Glomerular endothelial cell (primary cell): ENCODE data around the gene KRTAP1-4. TPM values are rescaled to one million over a fixed set of nuclear protein-coding genes. Genes with fewer than 3 reads are reported as not detected.
"Not testable (repeated sequence)": the region's sequence is repeated elsewhere in the genome, so short reads cannot be mapped to it uniquely, and the experiment has no call there.

Source experiments
- DNase-seq: peaks from one replicate; pipeline ENCODE4 v3.0.0-alpha.2; 2011; ENCODE audit warnings: low read depth, low spot score; ENCODE audit errors: extremely low read depth
- total RNA-seq: library from RNA; depleted of rRNA; stranded (reverse); fragments of >200 nt; gene quantifications from 2 replicates; pipeline ENCODE4 v1.2.3, GENCODE V29; 2015

The KRTAP1-4 gene
- total RNA-seq: not detected in 2 replicates

- no peak for DNase-seq
Observed at GRCh38 chr17:41029633-41030245, at the start of gene KRTAP1-4. Gene KRTAP1-4, minus strand, starts transcription at chr17:41030195. Its CDS starts 117 bp downstream, at chr17:41030078.

GRCh38 chr17:41076788-41077187 lies 46.8 kb upstream of the KRTAP1-4 start:
- no peak for DNase-seq

- DNase-seq: no peak
Observed at GRCh38 chr17:41073676-41074075, 43.7 kb upstream of the KRTAP1-4 start.

GRCh38 chr17:41071606-41072360 lies 41.8 kb upstream of the KRTAP1-4 start:
- no peak for DNase-seq

- no peak for DNase-seq
Observed at GRCh38 chr17:41069031-41069430, 39.0 kb upstream of the KRTAP1-4 start.

- DNase-seq: no peak
Observed at GRCh38 chr17:41067281-41067680, 37.3 kb upstream of the KRTAP1-4 start.

- DNase-seq: no peak
Observed at GRCh38 chr17:41065829-41066624, 36.0 kb upstream of the KRTAP1-4 start, which contains the start of gene KRTAP2-4. Gene KRTAP2-4, minus strand, starts transcription at chr17:41065879. Its CDS starts 34 bp downstream, at chr17:41065845.

- DNase-seq: not testable (repeated sequence)
Observed at GRCh38 chr17:41065016-41065689, 35.2 kb upstream of the KRTAP1-4 start.

- no peak for DNase-seq
Observed at GRCh38 chr17:41064301-41064700, 34.3 kb upstream of the KRTAP1-4 start.

GRCh38 chr17:41063449-41063848 lies 33.5 kb upstream of the KRTAP1-4 start:
- DNase-seq: no peak

GRCh38 chr17:41061964-41062363 lies 32.0 kb upstream of the KRTAP1-4 start:
- DNase-seq: no peak

- DNase-seq: no peak
Observed at GRCh38 chr17:41060052-41060604, 30.1 kb upstream of the KRTAP1-4 start, which contains the start of gene KRTAP2-3. Gene KRTAP2-3, minus strand, starts transcription at chr17:41060114. Its CDS starts 64 bp downstream, at chr17:41060050.

- not testable (repeated sequence) for DNase-seq
Observed at GRCh38 chr17:41059276-41060051, 29.5 kb upstream of the KRTAP1-4 start.

- no peak for DNase-seq
Observed at GRCh38 chr17:41058741-41059140, 28.7 kb upstream of the KRTAP1-4 start.

- no peak for DNase-seq
Observed at GRCh38 chr17:41057547-41057946, 27.6 kb upstream of the KRTAP1-4 start.

- not testable (repeated sequence) for DNase-seq
Observed at GRCh38 chr17:41055130-41055529, 25.1 kb upstream of the KRTAP1-4 start, which contains the start of gene KRTAP2-2. Gene KRTAP2-2, minus strand, starts transcription at chr17:41055230. Its CDS starts 19 bp downstream, at chr17:41055211.

- not testable (repeated sequence) for DNase-seq
Observed at GRCh38 chr17:41054556-41054955, 24.6 kb upstream of the KRTAP1-4 start.

GRCh38 chr17:41054025-41054424 lies 24.0 kb upstream of the KRTAP1-4 start:
- DNase-seq: no peak

GRCh38 chr17:41052566-41052965 lies 22.6 kb upstream of the KRTAP1-4 start:
- DNase-seq: no peak
